ENCODE results near the gene GRM7.

DNA sequence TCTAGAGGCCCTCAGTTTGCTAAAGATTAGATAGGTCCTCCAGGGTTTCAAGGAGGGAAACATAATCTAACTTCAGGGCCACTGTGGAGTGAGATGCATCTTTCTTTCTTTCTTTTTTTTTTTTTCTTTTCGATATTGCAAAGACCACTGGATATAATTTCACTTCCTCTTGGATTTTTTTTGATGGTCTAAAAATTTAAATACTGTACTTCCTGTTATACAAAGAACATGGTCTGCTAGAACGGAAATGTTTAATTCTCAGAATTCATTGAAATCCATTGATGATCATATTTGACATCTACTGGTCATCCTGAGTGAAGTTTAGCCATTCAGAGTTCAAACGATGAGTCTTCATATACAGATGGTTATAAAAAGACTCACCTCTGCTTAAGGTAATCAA, 832.0 kb downstream of the GRM7 start:
- TF ChIP-seq CTCF (IDR thresholded peaks at IDR 0.05) = no peak
- TF ChIP-seq POLR2A (IDR thresholded peaks at IDR 0.05) = no peak
- no peak for TF ChIP-seq POLR2AphosphoS5 (IDR thresholded peaks at IDR 0.05)
